Activated T-cell treated with anti-CD3 and anti-CD28 coated beads, Interleukin-2, amount 50 U/mL, for 1 hour (primary cell): Measurements from ENCODE around the gene ABHD17C.

Experiments used
- DNase-seq: peaks from one replicate; pipeline ENCODE4 v3.0.0-alpha.2; 2020

ABHD17C gene

GRCh38 chr15:80769153-80769828 is 74.2 kb downstream of the ABHD17C start:
- DNase-seq, result no peak

- DNase-seq, result no peak
Measured at GRCh38 chr15:80769829-80770705, 75.0 kb downstream of the ABHD17C start.

- DNase-seq, result no peak
Measured at GRCh38 chr15:80773122-80773551, 78.0 kb downstream of the ABHD17C start.

GRCh38 chr15:80773792-80774352 is 78.8 kb downstream of the ABHD17C start:
- no peak for DNase-seq

GRCh38 chr15:80774486-80774885 is 79.4 kb downstream of the ABHD17C start:
- DNase-seq, result no peak

GRCh38 chr15:80775338-80775737 is 80.2 kb downstream of the ABHD17C start:
- no peak for DNase-seq

- peak; percentile 48 for DNase-seq
Measured at GRCh38 chr15:80776420-80777045, 81.4 kb downstream of the ABHD17C start.

GRCh38 chr15:80777137-80777536 is 82.0 kb downstream of the ABHD17C start:
- no peak for DNase-seq

- no peak for DNase-seq
Measured at GRCh38 chr15:80777826-80778620, 82.9 kb downstream of the ABHD17C start.

GRCh38 chr15:80778621-80778963 is 83.5 kb downstream of the ABHD17C start:
- DNase-seq, result no peak

GRCh38 chr15:80778964-80779657 is 84.0 kb downstream of the ABHD17C start, which contains the start of gene CEMIP:
CEMIP (plus strand) TSS chr15:80779370; CDS start chr15:80873880, 94,510 bp downstream.
- no peak for DNase-seq

- no peak for DNase-seq
Measured at GRCh38 chr15:80779658-80780415, 84.7 kb downstream of the ABHD17C start.

GRCh38 chr15:80780416-80781221 is 85.5 kb downstream of the ABHD17C start:
- no peak for DNase-seq

- DNase-seq, result no peak
Measured at GRCh38 chr15:80783260-80783659, 88.2 kb downstream of the ABHD17C start.

GRCh38 chr15:80785335-80785734 is 90.2 kb downstream of the ABHD17C start:
- no peak for DNase-seq

- no peak for DNase-seq
Measured at GRCh38 chr15:80785811-80786354, 90.8 kb downstream of the ABHD17C start.

- DNase-seq, result no peak
Measured at GRCh38 chr15:80787316-80787715, 92.2 kb downstream of the ABHD17C start.

- DNase-seq, result no peak
Measured at GRCh38 chr15:80788536-80788935, 93.4 kb downstream of the ABHD17C start.

- DNase-seq, result no peak
Measured at GRCh38 chr15:80789296-80789695, 94.2 kb downstream of the ABHD17C start.

GRCh38 chr15:80789796-80790195 is 94.7 kb downstream of the ABHD17C start:
- no peak for DNase-seq
